Activated naive CD4-positive, alpha-beta T cell treated with anti-CD3 and anti-CD28 coated beads, Interleukin-2, amount 50 U/mL, for 16 hours (primary cell): Measurements from ENCODE around the gene VWA8.
"Not testable (repeated sequence)": the region's sequence is repeated elsewhere in the genome, so short reads cannot be mapped to it uniquely, and the experiment has no call there.

Source experiments
- DNase-seq: peaks from one replicate; pipeline ENCODE4 v3.0.0-alpha.2; 2020

Gene VWA8

DNA sequence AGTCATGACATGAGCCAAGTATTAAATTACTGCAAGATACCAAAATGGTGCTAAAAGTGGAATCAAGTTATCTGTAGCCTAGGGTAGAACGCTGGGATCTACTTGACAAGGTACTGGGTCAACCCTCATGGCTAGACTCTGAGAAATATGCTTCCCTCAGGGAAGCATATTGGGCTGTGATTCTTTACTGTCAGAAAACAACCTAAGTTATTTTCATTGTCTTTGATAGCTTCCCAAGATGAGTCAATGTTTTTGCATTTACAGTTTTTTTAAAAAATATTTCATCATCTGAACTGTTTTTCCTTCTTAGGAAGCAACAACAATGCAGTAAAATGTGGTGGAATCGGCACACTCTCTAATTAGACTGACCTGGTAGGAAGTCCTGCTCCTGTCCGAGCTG lies 285.6 kb downstream of the VWA8 start:
- no peak for DNase-seq

DNA sequence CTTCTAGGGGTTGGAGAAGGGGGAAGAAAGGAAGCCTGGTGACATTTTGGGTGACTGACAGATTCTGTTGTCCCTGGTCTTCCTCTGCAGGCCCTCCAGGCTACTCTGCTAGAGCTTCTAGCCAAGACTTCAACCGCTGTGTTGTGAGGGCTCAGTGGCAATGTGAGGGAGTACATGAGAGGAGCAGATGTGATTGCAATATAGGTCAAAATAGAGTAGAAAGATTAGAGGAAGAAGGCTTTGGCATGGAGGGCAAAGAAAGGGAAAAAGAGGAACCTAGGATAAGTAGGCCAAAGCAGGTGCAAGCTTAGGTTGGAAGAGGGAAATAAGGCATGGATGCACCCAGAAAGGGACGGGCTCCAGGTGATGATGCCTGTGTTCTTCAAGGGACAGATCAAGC lies 286.7 kb downstream of the VWA8 start:
- DNase-seq = no peak

GRCh38 chr13:41673640-41674039 lies 287.3 kb downstream of the VWA8 start:
- no peak for DNase-seq

DNA sequence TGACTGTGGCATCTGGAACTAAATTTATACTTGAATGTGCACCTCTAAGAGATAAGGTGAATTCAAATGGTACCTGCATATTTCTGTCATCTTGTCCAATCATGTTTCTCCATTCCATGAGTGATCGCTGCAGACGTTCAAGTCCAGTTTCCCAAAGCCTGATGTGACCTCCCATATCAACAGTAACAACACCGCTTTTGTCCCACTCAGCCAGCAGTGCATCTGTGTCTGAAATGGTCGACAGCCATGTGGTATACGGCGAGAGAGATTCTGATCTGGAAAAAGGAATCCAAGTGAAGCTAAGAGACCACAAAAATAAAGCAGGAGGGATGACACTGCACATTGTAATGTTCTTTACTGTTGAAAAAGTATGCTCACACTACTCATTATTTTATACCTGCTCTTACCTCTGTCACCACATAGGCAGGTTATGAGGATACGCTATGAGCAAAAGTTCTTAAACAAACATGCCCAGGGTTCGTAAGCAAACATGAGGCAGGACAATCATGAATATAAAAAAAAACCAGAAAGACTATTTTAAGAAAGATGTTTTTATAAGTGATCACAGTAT lies 290.0 kb downstream of the VWA8 start:
- no peak for DNase-seq

GRCh38 chr13:41668130-41668757 lies 292.7 kb downstream of the VWA8 start:
- peak; percentile 12 for DNase-seq

DNA sequence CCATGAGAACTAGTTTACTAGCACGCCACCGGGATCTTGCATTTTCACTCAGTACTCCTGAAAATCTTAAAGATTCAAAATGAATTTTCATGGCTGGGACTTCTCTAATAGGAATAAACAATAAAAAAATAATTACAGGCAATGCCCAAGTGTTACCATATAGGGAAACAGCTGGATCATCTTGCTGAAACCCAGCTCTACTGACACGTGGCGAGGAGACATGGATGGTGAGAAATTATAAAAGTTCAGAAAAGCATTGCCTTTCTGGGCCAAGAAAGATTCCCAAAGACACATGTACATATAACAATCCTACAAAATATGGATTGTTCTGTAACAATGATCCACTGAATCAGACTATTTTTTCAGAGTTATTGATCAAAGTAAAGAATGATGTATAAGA lies 294.3 kb downstream of the VWA8 start:
- no peak for DNase-seq

- DNase-seq = no peak
Measured at GRCh38 chr13:41660411-41660810, 300.5 kb downstream of the VWA8 start.

- DNase-seq = no peak
Measured at GRCh38 chr13:41658057-41658661, 302.8 kb downstream of the VWA8 start.

GRCh38 chr13:41655997-41656396 lies 304.9 kb downstream of the VWA8 start:
- DNase-seq = no peak

DNA sequence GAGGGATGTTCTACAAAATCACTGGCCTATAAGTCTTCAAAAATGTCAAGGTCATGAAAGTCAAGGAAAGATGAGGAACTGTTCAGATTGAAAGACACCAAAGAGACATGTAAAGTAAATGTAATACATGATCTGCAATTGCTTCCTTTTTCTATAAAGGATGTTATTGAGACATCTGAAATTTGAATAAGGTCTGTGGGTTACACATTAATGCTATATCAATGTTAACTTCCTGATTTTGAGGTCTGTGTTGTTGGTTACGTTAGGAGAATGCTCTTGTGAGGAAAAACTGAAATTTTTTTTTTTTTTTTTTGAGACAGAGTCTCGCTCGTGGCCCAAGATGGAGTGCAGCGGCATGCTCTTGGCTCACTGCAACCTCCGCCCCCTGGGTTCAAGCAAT lies 306.1 kb downstream of the VWA8 start:
- no peak for DNase-seq

DNA sequence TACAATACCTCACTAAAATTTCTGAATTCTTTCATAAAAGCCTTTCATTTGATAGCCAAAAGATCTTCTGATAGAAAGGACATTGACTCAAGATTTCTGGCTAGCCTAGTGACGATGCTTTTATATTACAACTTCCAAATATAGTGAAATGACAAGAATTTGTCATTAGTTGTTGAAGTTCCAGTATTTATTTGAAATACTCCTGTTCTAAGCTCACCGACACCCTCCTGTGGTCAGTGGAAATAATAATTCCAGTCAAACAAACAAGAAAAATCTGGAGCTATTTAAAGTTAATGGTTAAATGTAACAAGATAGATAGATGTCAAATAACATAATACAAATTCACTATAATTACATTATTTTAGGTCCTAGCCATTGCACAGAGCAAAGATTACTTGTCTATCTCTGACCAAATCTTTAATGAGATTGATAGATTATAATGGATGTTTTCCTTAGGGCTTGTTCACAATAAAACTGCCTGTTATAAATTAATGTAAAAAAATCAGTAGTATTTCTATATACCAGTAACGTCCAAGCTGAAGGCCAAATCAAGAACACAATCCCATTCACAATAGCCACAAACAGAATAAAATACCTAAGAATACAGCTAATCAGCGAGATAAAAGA lies 308.1 kb downstream of the VWA8 start:
- peak; percentile 38 for DNase-seq

GRCh38 chr13:41651413-41652058 lies 309.4 kb downstream of the VWA8 start:
- no peak for DNase-seq

DNA sequence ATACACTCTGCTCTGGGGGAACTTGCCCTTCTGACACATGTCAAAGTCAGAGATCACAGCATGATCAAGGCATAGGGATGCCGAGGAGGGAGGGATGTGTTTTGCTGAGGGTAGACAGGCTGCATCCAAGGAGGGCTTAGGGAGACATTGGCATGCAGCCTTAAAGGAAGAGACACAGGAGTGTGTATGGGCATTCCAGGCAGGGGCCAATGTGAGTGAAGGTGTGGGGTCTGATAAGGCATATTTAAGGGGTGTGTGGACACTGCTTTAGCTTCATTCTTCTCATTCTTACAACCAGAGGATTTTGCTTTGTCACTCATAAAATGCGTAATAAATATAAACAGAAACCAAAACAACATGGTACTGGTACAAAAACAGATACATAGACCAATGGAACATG lies 310.2 kb downstream of the VWA8 start:
- no peak for DNase-seq

DNA sequence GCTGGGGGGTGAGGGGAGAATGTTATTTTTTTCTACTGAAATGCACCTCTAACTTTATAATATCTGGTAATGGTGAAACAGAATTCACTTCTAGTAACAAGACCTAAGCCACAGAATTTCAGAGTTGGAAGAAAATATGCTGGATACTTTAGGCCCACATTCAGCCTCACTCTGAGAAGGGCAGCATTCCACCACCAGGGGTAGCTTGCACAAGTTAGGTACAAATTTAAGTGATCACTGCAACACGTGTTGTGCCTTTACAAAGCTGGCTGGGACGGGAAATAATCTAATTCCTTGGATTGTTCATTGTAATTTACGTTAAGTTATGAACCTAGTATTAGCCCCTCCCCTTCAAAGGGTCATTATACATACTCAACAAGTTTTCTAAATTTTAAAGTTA lies 311.2 kb downstream of the VWA8 start:
- DNase-seq = no peak

- no peak for DNase-seq
Measured at GRCh38 chr13:41648314-41648935, 312.5 kb downstream of the VWA8 start.

GRCh38 chr13:41647699-41648313 lies 313.1 kb downstream of the VWA8 start:
- not testable (repeated sequence) for DNase-seq

GRCh38 chr13:41645331-41645730 lies 315.6 kb downstream of the VWA8 start:
- DNase-seq = no peak

DNA sequence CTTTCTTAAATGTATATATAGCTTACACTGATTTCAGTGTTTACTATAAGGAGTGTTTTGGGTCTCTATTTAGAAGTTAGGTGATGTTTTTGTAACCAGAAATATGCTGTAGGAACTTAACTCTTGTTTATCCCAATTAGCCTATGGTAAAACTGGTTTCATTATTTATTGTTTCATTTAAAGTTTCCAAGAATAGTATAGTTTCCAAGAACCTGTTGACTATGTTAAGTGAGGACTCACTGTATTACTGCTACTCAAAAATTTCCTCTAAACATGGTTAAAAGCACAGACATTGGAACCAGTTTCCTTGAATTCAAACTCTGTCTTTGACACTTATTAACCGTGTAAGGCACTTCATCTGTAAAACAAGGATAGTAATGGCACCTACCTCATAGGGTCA lies 316.2 kb downstream of the VWA8 start:
- no peak for DNase-seq

- DNase-seq = no peak
Measured at GRCh38 chr13:41643507-41643906, 317.4 kb downstream of the VWA8 start.

DNA sequence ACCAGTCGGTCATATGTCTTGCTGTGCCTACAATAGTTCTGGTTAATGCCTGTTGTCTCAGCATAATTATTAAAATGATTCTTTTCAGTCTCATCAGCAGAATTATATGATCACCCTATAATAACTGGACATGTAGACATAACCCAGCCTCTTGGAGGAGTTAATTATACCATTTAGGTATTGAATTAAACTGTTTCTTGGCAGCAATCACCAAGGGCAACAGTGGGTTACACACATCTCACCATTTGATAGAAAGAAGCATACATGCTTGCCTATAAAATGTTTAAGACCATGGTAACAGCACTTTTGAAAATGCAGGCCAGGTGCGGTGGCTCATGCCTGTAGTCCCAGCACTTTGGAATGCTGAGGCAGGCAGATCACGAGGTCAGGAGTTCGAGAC lies 318.9 kb downstream of the VWA8 start:
- no peak for DNase-seq

DNA sequence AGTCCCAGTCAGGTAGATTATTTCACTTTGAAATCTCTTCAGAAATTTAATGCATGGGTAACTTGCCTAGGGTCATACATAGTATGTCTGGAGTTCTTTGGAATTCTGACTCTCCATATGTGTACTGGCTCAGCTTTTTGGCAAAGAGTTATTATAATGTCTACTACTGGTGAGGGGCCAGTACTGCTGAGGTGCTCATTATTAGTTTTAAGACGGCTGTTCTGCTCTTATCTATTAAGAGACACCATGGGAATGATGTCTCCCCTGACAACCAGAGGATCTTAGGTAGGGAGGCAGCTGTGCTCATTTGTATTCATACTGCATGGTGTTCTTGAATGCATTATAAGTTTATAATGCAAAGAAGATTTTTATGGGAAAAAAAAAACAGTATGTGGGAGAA lies 319.5 kb downstream of the VWA8 start:
- no peak for DNase-seq

DNA sequence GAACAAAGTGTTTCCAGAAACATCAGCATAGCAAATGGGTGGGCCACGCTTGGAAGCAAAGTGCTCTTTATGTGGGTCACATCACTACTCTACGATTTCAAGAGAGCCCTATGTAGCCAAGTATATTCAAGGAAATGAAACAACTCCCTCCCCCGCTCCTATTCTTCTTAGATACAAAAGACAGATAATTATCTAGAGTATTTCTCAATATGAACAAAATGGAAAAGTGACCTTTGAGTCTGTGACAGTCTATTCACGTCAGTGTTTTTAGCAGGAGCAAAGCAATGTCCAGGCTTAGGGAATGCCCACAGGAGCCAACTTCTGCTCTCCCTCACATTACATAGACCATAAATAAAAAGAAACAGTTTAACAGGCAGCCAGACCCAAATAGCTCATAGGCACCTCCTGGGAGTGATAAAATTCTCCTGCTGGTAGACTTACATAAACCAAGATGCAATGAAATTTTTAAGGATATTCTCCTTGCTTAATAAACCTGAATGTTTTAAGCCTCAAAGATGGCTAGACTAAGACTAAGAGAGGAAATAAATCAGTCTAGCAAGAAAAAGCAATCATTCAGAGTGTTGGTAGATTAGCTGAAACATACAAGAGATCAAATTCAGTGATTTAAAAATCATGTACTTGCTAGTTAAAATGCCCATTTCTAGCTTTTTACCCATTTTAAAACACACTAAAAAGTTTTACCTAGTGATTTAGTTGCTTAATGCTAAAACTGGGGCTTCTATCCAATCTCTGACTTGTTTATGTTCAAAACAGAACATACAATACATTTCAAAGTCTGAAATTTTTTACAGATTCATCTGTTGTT lies 320.7 kb downstream of the VWA8 start:
- DNase-seq = no peak
